HuH-7 (cell line): ENCODE measurements around the gene AQP11.
"Not testable (repeated sequence)": the region's sequence is repeated elsewhere in the genome, so short reads cannot be mapped to it uniquely, and the experiment has no call there.

Experiments
- DNase-seq: peaks from one replicate; pipeline ENCODE4 v3.0.0; 2011; ENCODE audit warnings: low spot score

Gene AQP11, protein sequence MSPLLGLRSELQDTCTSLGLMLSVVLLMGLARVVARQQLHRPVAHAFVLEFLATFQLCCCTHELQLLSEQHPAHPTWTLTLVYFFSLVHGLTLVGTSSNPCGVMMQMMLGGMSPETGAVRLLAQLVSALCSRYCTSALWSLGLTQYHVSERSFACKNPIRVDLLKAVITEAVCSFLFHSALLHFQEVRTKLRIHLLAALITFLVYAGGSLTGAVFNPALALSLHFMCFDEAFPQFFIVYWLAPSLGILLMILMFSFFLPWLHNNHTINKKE

DNA sequence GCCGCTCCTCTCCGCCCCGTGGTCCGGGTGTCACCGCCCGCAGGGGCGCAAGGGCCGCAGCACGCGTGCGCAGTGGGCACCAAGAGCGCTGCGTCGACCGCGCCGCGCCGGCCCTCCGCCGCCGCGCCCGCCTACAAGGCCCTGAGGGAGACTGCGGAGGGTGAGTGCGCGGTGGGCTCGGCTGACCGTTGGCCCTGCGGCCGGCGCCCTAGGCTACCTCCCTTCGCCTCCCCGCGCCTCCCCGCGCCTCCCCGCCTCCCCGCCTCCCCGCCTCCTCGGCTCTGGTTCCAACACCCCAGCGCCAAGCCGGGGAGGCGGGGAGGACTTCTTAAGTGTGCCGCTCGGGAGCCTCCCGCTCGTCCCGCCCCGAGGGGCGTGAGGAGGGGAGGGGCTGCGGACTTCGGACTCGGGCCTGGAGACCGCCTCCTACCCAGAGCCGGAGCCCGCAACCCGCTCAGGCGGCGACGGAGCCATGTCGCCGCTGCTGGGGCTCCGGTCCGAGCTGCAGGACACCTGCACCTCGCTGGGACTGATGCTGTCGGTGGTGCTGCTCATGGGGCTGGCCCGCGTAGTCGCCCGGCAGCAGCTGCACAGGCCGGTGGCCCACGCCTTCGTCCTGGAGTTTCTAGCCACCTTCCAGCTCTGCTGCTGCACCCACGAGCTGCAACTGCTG is at the start of gene AQP11:
Gene AQP11 (plus strand): TSS at position 433 of the 673 bp plus-strand sequence. CDS start 40 bp downstream, at position 473.
- DNase-seq: peak; percentile 84

GRCh38 chr11:77542296-77542695 is 47.5 kb upstream of the AQP11 start:
- DNase-seq: no peak

DNA sequence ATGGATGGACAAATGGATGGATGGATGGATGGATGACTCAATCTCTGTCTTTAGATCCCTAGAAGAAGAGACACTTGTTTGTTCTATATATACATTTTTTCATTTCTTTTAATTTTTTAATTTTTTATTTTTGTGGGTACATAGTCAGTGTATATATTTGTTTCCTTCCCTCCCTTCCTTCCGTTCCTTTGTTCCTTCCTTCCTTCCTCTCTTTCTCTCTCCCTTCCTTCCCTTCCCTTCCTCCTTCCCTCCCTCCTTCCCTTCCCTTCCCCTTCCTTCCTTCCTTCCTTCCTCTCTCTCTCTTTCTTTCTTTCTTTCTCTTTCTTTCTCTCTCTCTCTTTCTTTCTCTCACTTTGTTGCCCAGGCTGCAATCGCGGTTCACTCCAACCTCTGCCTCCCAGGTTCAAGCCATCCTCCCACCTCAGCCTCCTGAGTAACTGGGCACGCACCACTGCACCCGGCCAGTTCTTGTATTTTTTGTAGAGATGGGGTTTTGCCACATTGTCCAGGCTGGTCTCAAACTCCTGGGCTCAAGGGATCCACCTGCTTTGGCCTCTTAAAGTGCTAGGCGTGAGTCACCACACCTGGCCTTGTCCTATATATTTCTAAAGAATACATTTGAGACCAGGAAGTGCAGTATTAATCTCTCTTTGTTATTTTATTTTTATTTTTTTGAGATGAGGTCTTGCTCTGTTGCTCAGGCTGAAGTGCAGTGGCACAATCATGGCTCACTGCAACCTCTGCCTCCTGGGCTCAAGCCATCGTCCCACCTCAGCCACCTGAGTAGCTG is 42.5 kb upstream of the AQP11 start:
- no peak for DNase-seq

GRCh38 chr11:77547863-77548551 is 41.7 kb upstream of the AQP11 start:
- DNase-seq: peak; percentile 38

GRCh38 chr11:77548552-77549445 is 41.0 kb upstream of the AQP11 start:
- DNase-seq: no peak

- not testable (repeated sequence) for DNase-seq
Observed at GRCh38 chr11:77551426-77551825, 38.3 kb upstream of the AQP11 start.

DNA sequence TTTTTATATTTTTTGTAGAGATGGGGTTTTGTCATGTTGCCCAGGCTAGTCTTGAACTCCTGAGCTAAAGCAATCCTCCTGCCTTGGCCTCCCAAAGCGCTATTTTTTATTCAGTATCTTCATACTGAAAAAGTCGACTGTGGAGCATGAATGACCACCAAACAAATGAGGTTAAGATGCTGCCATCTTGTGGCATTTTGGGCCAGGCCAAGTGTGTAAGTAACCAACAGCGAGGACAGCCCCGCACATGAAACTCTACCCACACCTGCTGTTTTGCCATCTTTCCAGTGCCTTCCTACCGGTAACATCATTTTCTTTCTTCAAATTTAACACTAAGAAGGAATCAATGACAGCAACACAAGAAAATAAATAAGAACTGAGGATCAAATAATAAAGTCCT is 32.2 kb upstream of the AQP11 start:
- DNase-seq: no peak

GRCh38 chr11:77558380-77558779 is 31.4 kb upstream of the AQP11 start:
- DNase-seq: no peak

DNA sequence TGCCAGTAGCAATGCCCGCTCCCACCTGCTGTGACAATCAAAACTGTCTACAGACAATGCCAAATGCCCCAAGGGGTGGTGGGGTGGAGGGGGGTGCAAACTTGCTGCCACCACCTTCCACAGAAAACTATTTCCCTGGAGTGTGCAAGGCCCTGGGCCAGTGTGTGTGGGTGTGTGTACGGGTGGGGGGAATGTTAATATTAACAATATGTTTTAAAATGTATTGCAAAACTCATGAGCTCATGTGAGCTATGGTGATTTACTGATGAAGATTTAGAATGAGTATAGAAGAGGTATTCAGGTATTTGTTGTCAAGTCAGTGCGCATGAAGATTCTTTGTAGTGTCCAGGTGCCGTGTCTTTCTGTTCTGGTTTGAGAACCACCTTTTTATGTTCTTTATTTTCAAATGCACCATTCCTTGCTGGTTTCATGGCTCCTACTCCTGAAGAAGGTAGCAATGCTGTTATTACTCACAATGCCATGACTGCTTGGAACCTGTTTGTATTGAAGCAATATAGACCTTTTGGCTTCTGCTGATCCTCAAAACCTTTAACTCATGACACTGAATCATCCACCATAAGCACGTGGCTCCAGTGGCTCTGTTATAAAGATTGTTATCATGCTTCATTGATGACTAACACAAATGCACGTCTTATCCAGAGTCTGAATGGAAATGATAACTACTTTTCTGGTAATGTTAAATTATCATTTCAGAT is 29.9 kb upstream of the AQP11 start:
- no peak for DNase-seq

- DNase-seq: no peak
Observed at GRCh38 chr11:77560605-77561004, 29.1 kb upstream of the AQP11 start.

- no peak for DNase-seq
Observed at GRCh38 chr11:77561257-77561656, 28.5 kb upstream of the AQP11 start.

- DNase-seq: no peak
Observed at GRCh38 chr11:77568306-77568705, 21.4 kb upstream of the AQP11 start.

- DNase-seq: no peak
Observed at GRCh38 chr11:77568916-77569675, 20.7 kb upstream of the AQP11 start.

DNA sequence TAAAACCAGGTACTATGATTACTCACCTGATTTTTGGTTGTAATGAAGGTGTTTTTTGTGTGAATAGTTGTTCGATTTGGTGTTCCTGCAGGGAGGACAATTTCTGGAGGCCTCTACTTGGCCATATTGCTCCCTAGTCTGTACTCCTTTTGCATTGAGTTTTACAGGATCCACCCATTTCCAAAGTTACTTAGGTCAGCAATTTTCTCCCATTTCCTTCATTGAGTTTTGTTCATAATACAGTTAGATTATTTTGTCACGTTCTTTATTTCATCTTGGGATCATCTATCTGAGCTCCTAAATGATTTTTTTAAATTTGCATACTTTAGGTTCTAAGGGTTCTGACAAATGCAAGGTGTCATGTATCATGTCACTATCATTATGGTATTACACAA is 20.1 kb upstream of the AQP11 start:
- DNase-seq: no peak

DNA sequence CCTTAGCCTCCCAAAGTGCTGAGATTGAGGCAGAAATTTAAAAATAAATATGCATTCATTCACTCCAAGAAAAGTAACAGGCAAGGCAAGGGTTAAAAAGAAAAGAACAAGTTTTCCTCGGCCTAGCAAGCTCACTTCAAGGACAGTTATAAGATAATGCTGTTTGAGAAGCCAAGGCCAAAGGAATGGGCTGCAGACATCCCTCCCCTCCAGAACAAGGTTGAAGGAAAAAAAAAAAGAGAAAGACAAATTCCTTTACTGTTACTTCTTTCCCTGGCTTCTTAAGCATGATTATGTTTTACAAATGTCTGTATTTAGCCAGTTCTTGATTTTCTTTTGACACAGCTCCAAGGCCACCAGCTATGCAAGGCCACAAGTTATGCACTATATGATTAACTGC is 18.9 kb upstream of the AQP11 start:
- DNase-seq: not testable (repeated sequence)

- not testable (repeated sequence) for DNase-seq
Observed at GRCh38 chr11:77575428-77575827, 14.3 kb upstream of the AQP11 start.

GRCh38 chr11:77580712-77581337 is 8.9 kb upstream of the AQP11 start:
- DNase-seq: no peak

DNA sequence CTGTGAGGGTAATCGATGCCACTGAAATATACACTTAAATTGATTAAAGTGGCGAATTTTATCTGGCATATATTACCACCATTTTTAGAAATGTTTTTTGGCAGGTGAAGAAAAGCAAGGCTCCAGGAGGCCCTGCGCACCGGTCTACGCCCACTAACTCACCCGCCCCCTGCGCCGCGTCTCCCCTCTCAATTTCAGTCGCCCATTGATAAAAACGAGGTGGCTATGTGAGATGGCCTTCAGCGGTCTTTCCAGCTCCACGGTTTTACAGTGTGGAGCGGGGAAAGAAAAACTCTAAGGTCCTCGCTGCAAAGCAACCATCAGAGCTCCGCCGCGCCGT is 602 bp upstream of the AQP11 start:
- DNase-seq: no peak

DNA sequence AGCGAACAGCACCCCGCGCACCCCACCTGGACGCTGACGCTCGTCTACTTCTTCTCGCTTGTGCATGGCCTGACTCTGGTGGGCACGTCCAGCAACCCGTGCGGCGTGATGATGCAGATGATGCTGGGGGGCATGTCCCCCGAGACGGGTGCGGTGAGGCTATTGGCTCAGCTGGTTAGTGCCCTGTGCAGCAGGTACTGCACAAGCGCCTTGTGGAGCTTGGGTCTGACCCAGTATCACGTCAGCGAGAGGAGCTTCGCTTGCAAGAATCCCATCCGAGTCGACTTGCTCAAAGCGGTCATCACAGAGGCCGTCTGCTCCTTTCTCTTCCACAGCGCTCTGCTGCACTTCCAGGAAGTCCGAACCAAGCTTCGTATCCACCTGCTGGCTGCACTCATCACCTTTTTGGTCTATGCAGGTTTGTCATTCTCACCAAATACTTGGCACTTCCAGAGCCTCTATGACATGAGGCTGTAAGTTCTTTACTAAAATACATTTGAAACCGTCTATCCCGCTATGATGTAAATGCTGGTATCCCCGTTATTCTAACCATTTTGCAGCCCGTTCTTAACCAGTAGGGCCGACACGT is 535 bp downstream of the AQP11 start:
- DNase-seq: peak; percentile 48
